H1 (cell line): ENCODE data around the gene ADPGK. TPM values are rescaled to one million over a fixed set of nuclear protein-coding genes. Genes with fewer than 3 reads are reported as not detected.

Experiments
- KDM5A ChIP-seq: fragments of 200-600 bp; IDR thresholded peaks from 2 replicates; pipeline ENCODE4 v1.7.1; 2012; ENCODE audit warnings: mild to moderate bottlenecking, low read length, inconsistent platforms, mixed read lengths
- SAP30 ChIP-seq: fragments of 300-600 bp; sonication (generic); IDR thresholded peaks from 2 replicates; pipeline ENCODE4 v1.7.1; 2012; ENCODE audit warnings: low read length, moderate library complexity, mild to moderate bottlenecking, inconsistent platforms; ENCODE audit not compliant: insufficient read depth, insufficient replicate concordance
- SP2 ChIP-seq: IDR thresholded peaks from 2 replicates; pipeline ENCODE4 v1.6.1; 2012; ENCODE audit warnings: mild to moderate bottlenecking, low read length, inconsistent platforms
- YY1 ChIP-seq: IDR thresholded peaks from 2 replicates; pipeline ENCODE4 v1.6.1; 2011; ENCODE audit warnings: low read depth, mild to moderate bottlenecking, low read length
- polyA plus RNA-seq, 7 experiments: library from polyadenylated mRNA; depleted of rRNA in 3 of 7; stranded (reverse) in 5 of 7; unstranded in 2 of 7; fragments of >200 nt in 5 of 7; fragments of 200-250 nt in 2 of 7; gene quantifications; 1 replicate in 5 of 7; 2 replicates in 1 of 7; 4 replicates in 1 of 7; pipeline versions ENCODE4 v1.2.1 to v1.2.3, GENCODE V29; 2011 to 2013; ENCODE audit warnings: missing spikeins in 2 of 7, mixed read lengths in 2 of 7
- total RNA-seq: library from RNA; stranded (reverse); fragmentation: NEBNext Ultra II Directional; extraction: Animal tissue kit (Norgen Biotek cat#: 25700); gene quantifications from 2 replicates; pipeline ENCODE4 v1.2.1, GENCODE V29; 2021
- TF ChIP-seq, protein P1 (sequence below): fragments of 300-600 bp; sonication (generic); IDR thresholded peaks from 2 replicates; pipeline ENCODE4 v1.7.1; 2012; ENCODE audit warnings: low read length, moderate library complexity, mild to moderate bottlenecking, inconsistent platforms; ENCODE audit not compliant: insufficient replicate concordance

ADPGK gene
- total and polyA plus RNA-seq, 2 of the 8 experiments (the other 6 are each of a cell fraction or from before 2014, with no cell fraction given): 32.2 to 38.2 TPM

DNA sequence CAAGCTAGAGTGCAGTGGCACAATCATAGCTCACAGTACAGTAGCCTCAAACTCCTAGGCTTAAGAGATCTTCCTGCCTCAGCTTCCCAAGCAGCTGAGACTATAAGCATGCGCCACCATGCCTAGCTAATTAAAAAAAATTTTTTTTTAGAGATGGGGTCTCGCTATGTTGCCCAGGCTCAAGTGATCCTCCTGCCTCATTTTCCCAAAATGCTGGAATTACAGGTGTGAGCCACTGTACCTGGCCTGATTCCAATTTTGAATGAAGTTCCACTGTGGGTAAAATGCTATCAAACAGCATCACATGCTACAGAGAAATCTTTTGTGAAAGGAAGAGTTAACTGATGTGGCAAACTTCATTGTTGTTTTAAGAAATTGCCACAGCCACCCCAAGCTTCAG is 17.5 kb downstream of the ADPGK start (continued):
- TF ChIP-seq, protein P1, sequence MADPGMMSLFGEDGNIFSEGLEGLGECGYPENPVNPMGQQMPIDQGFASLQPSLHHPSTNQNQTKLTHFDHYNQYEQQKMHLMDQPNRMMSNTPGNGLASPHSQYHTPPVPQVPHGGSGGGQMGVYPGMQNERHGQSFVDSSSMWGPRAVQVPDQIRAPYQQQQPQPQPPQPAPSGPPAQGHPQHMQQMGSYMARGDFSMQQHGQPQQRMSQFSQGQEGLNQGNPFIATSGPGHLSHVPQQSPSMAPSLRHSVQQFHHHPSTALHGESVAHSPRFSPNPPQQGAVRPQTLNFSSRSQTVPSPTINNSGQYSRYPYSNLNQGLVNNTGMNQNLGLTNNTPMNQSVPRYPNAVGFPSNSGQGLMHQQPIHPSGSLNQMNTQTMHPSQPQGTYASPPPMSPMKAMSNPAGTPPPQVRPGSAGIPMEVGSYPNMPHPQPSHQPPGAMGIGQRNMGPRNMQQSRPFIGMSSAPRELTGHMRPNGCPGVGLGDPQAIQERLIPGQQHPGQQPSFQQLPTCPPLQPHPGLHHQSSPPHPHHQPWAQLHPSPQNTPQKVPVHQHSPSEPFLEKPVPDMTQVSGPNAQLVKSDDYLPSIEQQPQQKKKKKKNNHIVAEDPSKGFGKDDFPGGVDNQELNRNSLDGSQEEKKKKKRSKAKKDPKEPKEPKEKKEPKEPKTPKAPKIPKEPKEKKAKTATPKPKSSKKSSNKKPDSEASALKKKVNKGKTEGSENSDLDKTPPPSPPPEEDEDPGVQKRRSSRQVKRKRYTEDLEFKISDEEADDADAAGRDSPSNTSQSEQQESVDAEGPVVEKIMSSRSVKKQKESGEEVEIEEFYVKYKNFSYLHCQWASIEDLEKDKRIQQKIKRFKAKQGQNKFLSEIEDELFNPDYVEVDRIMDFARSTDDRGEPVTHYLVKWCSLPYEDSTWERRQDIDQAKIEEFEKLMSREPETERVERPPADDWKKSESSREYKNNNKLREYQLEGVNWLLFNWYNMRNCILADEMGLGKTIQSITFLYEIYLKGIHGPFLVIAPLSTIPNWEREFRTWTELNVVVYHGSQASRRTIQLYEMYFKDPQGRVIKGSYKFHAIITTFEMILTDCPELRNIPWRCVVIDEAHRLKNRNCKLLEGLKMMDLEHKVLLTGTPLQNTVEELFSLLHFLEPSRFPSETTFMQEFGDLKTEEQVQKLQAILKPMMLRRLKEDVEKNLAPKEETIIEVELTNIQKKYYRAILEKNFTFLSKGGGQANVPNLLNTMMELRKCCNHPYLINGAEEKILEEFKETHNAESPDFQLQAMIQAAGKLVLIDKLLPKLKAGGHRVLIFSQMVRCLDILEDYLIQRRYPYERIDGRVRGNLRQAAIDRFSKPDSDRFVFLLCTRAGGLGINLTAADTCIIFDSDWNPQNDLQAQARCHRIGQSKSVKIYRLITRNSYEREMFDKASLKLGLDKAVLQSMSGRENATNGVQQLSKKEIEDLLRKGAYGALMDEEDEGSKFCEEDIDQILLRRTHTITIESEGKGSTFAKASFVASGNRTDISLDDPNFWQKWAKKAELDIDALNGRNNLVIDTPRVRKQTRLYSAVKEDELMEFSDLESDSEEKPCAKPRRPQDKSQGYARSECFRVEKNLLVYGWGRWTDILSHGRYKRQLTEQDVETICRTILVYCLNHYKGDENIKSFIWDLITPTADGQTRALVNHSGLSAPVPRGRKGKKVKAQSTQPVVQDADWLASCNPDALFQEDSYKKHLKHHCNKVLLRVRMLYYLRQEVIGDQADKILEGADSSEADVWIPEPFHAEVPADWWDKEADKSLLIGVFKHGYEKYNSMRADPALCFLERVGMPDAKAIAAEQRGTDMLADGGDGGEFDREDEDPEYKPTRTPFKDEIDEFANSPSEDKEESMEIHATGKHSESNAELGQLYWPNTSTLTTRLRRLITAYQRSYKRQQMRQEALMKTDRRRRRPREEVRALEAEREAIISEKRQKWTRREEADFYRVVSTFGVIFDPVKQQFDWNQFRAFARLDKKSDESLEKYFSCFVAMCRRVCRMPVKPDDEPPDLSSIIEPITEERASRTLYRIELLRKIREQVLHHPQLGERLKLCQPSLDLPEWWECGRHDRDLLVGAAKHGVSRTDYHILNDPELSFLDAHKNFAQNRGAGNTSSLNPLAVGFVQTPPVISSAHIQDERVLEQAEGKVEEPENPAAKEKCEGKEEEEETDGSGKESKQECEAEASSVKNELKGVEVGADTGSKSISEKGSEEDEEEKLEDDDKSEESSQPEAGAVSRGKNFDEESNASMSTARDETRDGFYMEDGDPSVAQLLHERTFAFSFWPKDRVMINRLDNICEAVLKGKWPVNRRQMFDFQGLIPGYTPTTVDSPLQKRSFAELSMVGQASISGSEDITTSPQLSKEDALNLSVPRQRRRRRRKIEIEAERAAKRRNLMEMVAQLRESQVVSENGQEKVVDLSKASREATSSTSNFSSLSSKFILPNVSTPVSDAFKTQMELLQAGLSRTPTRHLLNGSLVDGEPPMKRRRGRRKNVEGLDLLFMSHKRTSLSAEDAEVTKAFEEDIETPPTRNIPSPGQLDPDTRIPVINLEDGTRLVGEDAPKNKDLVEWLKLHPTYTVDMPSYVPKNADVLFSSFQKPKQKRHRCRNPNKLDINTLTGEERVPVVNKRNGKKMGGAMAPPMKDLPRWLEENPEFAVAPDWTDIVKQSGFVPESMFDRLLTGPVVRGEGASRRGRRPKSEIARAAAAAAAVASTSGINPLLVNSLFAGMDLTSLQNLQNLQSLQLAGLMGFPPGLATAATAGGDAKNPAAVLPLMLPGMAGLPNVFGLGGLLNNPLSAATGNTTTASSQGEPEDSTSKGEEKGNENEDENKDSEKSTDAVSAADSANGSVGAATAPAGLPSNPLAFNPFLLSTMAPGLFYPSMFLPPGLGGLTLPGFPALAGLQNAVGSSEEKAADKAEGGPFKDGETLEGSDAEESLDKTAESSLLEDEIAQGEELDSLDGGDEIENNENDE: no peak
- TF ChIP-seq KDM5A: no peak
- no peak for TF ChIP-seq SAP30
- no peak for TF ChIP-seq YY1
- TF ChIP-seq SP2: no peak
